K562 (cell line): ENCODE results near the gene ADORA2A. TPM values are rescaled to one million over a fixed set of nuclear protein-coding genes. Genes with fewer than 3 reads are reported as not detected.

ENCODE experiments used
- ATAC-seq: fragments of 200-7000 bp; cut with Tn5 transposase; 3 replicates; pipeline ENCODE4 v1.9.1; 2020; ENCODE audit warnings: moderate library complexity
- BruUV-seq: library from RNA; stranded (reverse); fragments of 400-500 nt; replicated peaks from 2 replicates; lab custom pipeline; 2021; lab: Mats Ljungman, UMichigan
- CTCF ChIA-PET: fragments of 300-600 bp; formaldehyde crosslinking; extraction: SDS; loops from one replicate; lab custom pipeline; 2021; ENCODE audit warnings: low intra/inter-chr PET ratio; lab: Yijun Ruan, JAX
- POLR2A ChIA-PET: fragments of 300-600, 350-650 bp; sonication (Branson Sonifier 250); formaldehyde crosslinking; extraction: SDS; loops from one replicate; lab custom pipeline; 2021; ENCODE audit warnings: antibody characterized with exemption, inconsistent platforms; lab: Yijun Ruan, JAX
- DNase-seq, 4 experiments: peaks; one replicate each; pipeline versions ENCODE4 v3.0.0 to v3.0.0-alpha.2; 2011 to 2018; ENCODE audit warnings: low spot score in 3 of 4, mixed read lengths in 3 of 4; ENCODE audit errors: extremely low read depth in 1 of 4
- FAIRE-seq: peaks from 2 replicates; lab custom pipeline; 2011; peaks lifted over from hg19 to GRCh38; lab: Jason Lieb, UNC
- H2AFZ ChIP-seq: 2 replicates; pipeline ENCODE4 v1.6.0; 2011; ENCODE audit warnings: low read depth, low read length, control low read depth, inconsistent platforms
- H3K27ac ChIP-seq: fragments of 200-600 bp; 3 replicates; pipeline ENCODE4 v1.8.0; 2011; ENCODE audit warnings: low read depth, mild to moderate bottlenecking, control low read depth, inconsistent platforms, low read length, moderate library complexity, mixed read lengths; ENCODE audit errors: extremely low read depth
- H3K27me3 ChIP-seq, 2 experiments: fragments of 300-600 bp in 1 of 2; 2 replicates in 1 of 2; 3 replicates in 1 of 2; pipeline versions ENCODE4 v1.6.0 to v1.8.0; 2011; ENCODE audit warnings: inconsistent platforms in 2 of 2, low read length in 2 of 2, mild to moderate bottlenecking in 1 of 2, mixed read lengths in 1 of 2, moderate library complexity in 1 of 2; ENCODE audit not compliant: control insufficient read depth in 2 of 2, insufficient read depth in 2 of 2
- H3K36me3 ChIP-seq: fragments of 300-600 bp; 3 replicates; pipeline ENCODE4 v1.8.0; 2011; ENCODE audit warnings: mild to moderate bottlenecking, low read length, inconsistent platforms; ENCODE audit not compliant: control insufficient read depth, insufficient read depth
- H3K4me1 ChIP-seq, 2 experiments: fragments of 200-600 bp in 1 of 2; replicated peaks in 1 of 2; 2 replicates in 1 of 2; 3 replicates in 1 of 2; pipeline versions ENCODE4 v1.5.1 to v1.8.0; 2011; ENCODE audit warnings: inconsistent platforms in 2 of 2, low read length in 2 of 2, mild to moderate bottlenecking in 1 of 2, mixed read lengths in 1 of 2, moderate library complexity in 1 of 2; ENCODE audit not compliant: control insufficient read depth in 2 of 2, insufficient read depth in 2 of 2
- H3K4me2 ChIP-seq: 2 replicates; pipeline ENCODE4 v1.6.1; 2011; ENCODE audit warnings: low read length, control low read depth, inconsistent platforms, mixed read lengths; ENCODE audit not compliant: insufficient read depth
- H3K4me3 ChIP-seq: fragments of 200-600 bp; sonication (generic), shearing (Covaris generic); 2 replicates; pipeline ENCODE4 v1.5.1; 2016; ENCODE audit warnings: control low read depth, inconsistent platforms
- H3K79me2 ChIP-seq: fragments of 200-600 bp; 3 replicates; pipeline ENCODE4 v1.8.0; 2011; ENCODE audit warnings: low read length, inconsistent platforms; ENCODE audit not compliant: control insufficient read depth, insufficient read depth
- H3K9ac ChIP-seq, 2 experiments: 2 replicates each; pipeline versions ENCODE4 v1.6.0 to v1.6.1; 2011; ENCODE audit warnings: low read depth in 2 of 2, low read length in 2 of 2, control low read depth in 1 of 2, inconsistent platforms in 1 of 2, mild to moderate bottlenecking in 1 of 2, mixed read lengths in 1 of 2; ENCODE audit not compliant: insufficient read depth in 1 of 2
- H3K9me1 ChIP-seq: one replicate; pipeline ENCODE4 v1.6.0; 2011; ENCODE audit warnings: inconsistent platforms, mild to moderate bottlenecking, low read length, moderate library complexity; ENCODE audit not compliant: control insufficient read depth, insufficient read depth
- H3K9me3 ChIP-seq: replicated peaks from 2 replicates; pipeline ENCODE4 v1.5.1; 2011; ENCODE audit warnings: low read depth, low read length, inconsistent platforms; ENCODE audit not compliant: control insufficient read depth, insufficient read depth
- H4K20me1 ChIP-seq: replicated peaks from 2 replicates; pipeline ENCODE4 v1.6.1; 2011; ENCODE audit warnings: low read length, inconsistent platforms, mixed read lengths; ENCODE audit not compliant: control insufficient read depth, insufficient read depth
- MAZ ChIP-seq, 2 experiments: fragments of 450-650 bp in 1 of 2; sonication (generic) in 1 of 2; formaldehyde crosslinking; IDR thresholded peaks in 1 of 2; conservative IDR thresholded peaks in 1 of 2; 2 replicates each; pipeline versions ENCODE4 v1.4.0 to v1.5.0; 2020; ENCODE audit warnings: mild to moderate bottlenecking in 1 of 2, missing genetic modification reagents in 1 of 2
- RFX7 ChIP-seq: fragments of 250-450 bp; sonication (Bioruptor Pico); IDR thresholded peaks from 2 replicates; pipeline ENCODE4 v1.5.1; 2021; ENCODE audit warnings: mild to moderate bottlenecking
- SMARCA4 ChIP-seq: fragments of 450-650 bp; IDR thresholded peaks from 2 replicates; pipeline ENCODE4 v1.6.1; 2016
- U2AF1 ChIP-seq: fragments of 200-400 bp; formaldehyde crosslinking; optimal IDR thresholded peaks from 2 replicates; pipeline ENCODE3; 2017; ENCODE audit warnings: mild to moderate bottlenecking, low read depth, low read length, moderate library complexity
- ZBTB34 ChIP-seq: fragments of 250-450 bp; sonication (Bioruptor Pico); IDR thresholded peaks from 2 replicates; pipeline ENCODE4 v1.8.0; 2021; ENCODE audit warnings: mild to moderate bottlenecking, moderate library complexity
- ZNF12 ChIP-seq: sonication (generic); formaldehyde crosslinking; IDR thresholded peaks from 2 replicates; pipeline ENCODE4 v1.4.0; 2020; ENCODE audit warnings: mild to moderate bottlenecking, missing genetic modification reagents
- WGBS: fragments of 100-300 bp; shearing (Covaris generic); methylation state at CpG from one replicate; pipeline ENCODE4 v1.1.6; 2016; ENCODE audit warnings: low coverage, mixed read lengths; ENCODE audit not compliant: insufficient coverage; ENCODE audit errors: missing lambda C conversion rate; 5-methylcytosine and 5-hydroxymethylcytosine counted together
- in situ Hi-C: fragments of 300-500 bp; cut with MboI; formaldehyde crosslinking; loops from 4 replicates; pipeline ENCODE4 v1.15.0; 2018; ENCODE audit warnings: inconsistent platforms, mixed read lengths
- intact Hi-C: fragments of 100-400 bp; cut with micrococcal nuclease; formaldehyde crosslinking; loops from 2 replicates; pipeline ENCODE4 v1.14.2; 2022
- polyA plus RNA-seq, 8 experiments: library from polyadenylated mRNA; depleted of rRNA in 4 of 8; stranded (reverse) in 5 of 8; unstranded in 3 of 8; fragments of >200 nt; fragmentation: Nextera tagmentation in 2 of 8; fragmentation: Illumina TruSeq in 1 of 8; extraction: Ambion mirVana in 2 of 8; extraction: Trizol in 1 of 8; gene quantifications; 2 replicates each; pipeline versions ENCODE4 v1.2.1 to v1.2.3, GENCODE V29; 2011 to 2014; ENCODE audit warnings: inconsistent platforms in 1 of 8, missing spikeins in 1 of 8
- total RNA-seq, 7 experiments: library from RNA; depleted of rRNA in 6 of 7; stranded (reverse); fragments of >200 nt in 6 of 7; fragmentation: Illumina TruSeq in 2 of 7; extraction: Trizol in 2 of 7; gene quantifications; 2 replicates each; pipeline versions ENCODE4 v1.2.1 to v1.2.3, GENCODE V29; 2011 to 2021; ENCODE audit warnings: low replicate concordance in 1 of 7

The ADORA2A gene
- total and polyA plus RNA-seq, 9 of the 15 experiments (the other 6 are each of a cell fraction or from before 2014, with no cell fraction given) = 0.15 to 2.1 (median 0.66) TPM; not detected in 2

- in situ Hi-C loops (no loop called here), intact Hi-C loops (no loop called here)
- H3K4me2 ChIP-seq = no peak overlapping the region
Measured at GRCh38 chr22:24400034-24400725, 27.2 kb upstream of the ADORA2A start.

More at GRCh38 chr22:24400034-24400725, 27.2 kb upstream of the ADORA2A start:
- CTCF ChIA-PET = no interaction called here
- H3K4me1 ChIP-seq = no peaks in the 10 kb centered on the region
- TF ChIP-seq U2AF1 = no peak
- TF ChIP-seq ZNF12 (CRISPR knock-in tag) = no peak
- no peak for TF ChIP-seq SMARCA4
- no peak for TF ChIP-seq ZBTB34 (CRISPR knock-in tag)
- no peak for TF ChIP-seq RFX7 (CRISPR knock-in tag)
- no peak for TF ChIP-seq MAZ (CRISPR knock-in tag; conservative IDR thresholded peaks at IDR 0.05 in 1 of 2, IDR thresholded peaks at IDR 0.05 in 1 of 2)
- FAIRE-seq (no peak), DNase-seq (no peak), ATAC-seq (no peak)
- no peaks in the 10 kb centered on the region for H3K9me3 ChIP-seq
- 71% methylated on average over 8 of the region's 8 CpGs for WGBS
- H3K4me3 ChIP-seq = no peak overlapping the region
- H3K27me3 ChIP-seq = no peaks in the 10 kb centered on the region
- no peaks in the 10 kb centered on the region for H4K20me1 ChIP-seq
- BruUV-seq = no TSS peak
- H3K9ac ChIP-seq = no peak overlapping the region
- H2AFZ ChIP-seq = no peak overlapping the region
- no peaks in the 10 kb centered on the region for H3K9me1 ChIP-seq
- no peaks in the 10 kb centered on the region for H3K79me2 ChIP-seq
- POLR2A ChIA-PET = no interaction called here
- peaks cover 40% of the 10 kb centered on the region; the same call in 2 of the 3 replicates for H3K36me3 ChIP-seq
- H3K27ac ChIP-seq = no peak overlapping the region
